GM19238 (cell line): ENCODE measurements around the gene EYA3.

Experiments used
- DNase-seq: peaks from one replicate; pipeline ENCODE4 v3.0.0; 2011; ENCODE audit warnings: low spot score; ENCODE audit not compliant: insufficient read length

The EYA3 gene

GRCh38 chr1:28113242-28113572 is 24.8 kb upstream of the EYA3 start:
- no peak for DNase-seq

- no peak for DNase-seq
These were observed 24.2 kb upstream of the EYA3 start for GRCh38 chr1:28112388-28113241.

GRCh38 chr1:28111157-28111556 is 22.7 kb upstream of the EYA3 start:
- DNase-seq: no peak

- no peak for DNase-seq
These were observed 22.1 kb upstream of the EYA3 start for GRCh38 chr1:28110555-28110954.

GRCh38 chr1:28109639-28110038 is 21.2 kb upstream of the EYA3 start:
- no peak for DNase-seq

GRCh38 chr1:28108001-28108400 is 19.6 kb upstream of the EYA3 start:
- DNase-seq: no peak

GRCh38 chr1:28104866-28105467 is 16.6 kb upstream of the EYA3 start:
- DNase-seq: no peak

- no peak for DNase-seq
These were observed 13.8 kb upstream of the EYA3 start for GRCh38 chr1:28102189-28102588.

GRCh38 chr1:28099050-28099769 is 10.8 kb upstream of the EYA3 start:
- no peak for DNase-seq

- DNase-seq: no peak
These were observed 8.7 kb upstream of the EYA3 start for GRCh38 chr1:28097100-28097472.

- no peak for DNase-seq
These were observed 8.0 kb upstream of the EYA3 start for GRCh38 chr1:28096210-28097099.

GRCh38 chr1:28091043-28091781 is 2.8 kb upstream of the EYA3 start:
- no peak for DNase-seq

- DNase-seq: no peak
These were observed 719 bp downstream of the EYA3 start for GRCh38 chr1:28087614-28088167.

GRCh38 chr1:28086651-28087050 is 1.8 kb downstream of the EYA3 start:
- no peak for DNase-seq

GRCh38 chr1:28085129-28085528 is 3.3 kb downstream of the EYA3 start:
- no peak for DNase-seq

GRCh38 chr1:28083876-28084275 is 4.5 kb downstream of the EYA3 start:
- no peak for DNase-seq

- DNase-seq: no peak
These were observed 9.5 kb downstream of the EYA3 start for GRCh38 chr1:28078680-28079626.

- no peak for DNase-seq
These were observed 10.1 kb downstream of the EYA3 start for GRCh38 chr1:28078262-28078661.

- no peak for DNase-seq
These were observed 13.4 kb downstream of the EYA3 start for GRCh38 chr1:28074892-28075511.
